WTC11 (cell line): Measurements from ENCODE around the gene TAF1B. TPM values are rescaled to one million over a fixed set of nuclear protein-coding genes. Genes with fewer than 3 reads are reported as not detected.
A peak's percentile ranks its signal among the peaks of the same experiment; 100 is the strongest.
"Not testable (repeated sequence)": the region's sequence is repeated elsewhere in the genome, so short reads cannot be mapped to it uniquely, and the experiment has no call there.

ENCODE experiments used
- ATAC-seq: fragments of 200-7000 bp; cut with Tn5 transposase; 2 replicates; pipeline ENCODE4 v1.10.0; 2021; ENCODE audit warnings: mild to moderate bottlenecking, moderate library complexity
- CTCF ChIA-PET: fragments of 300-600 bp; sonication (Branson Sonifier 250); formaldehyde crosslinking; loops from one replicate; lab custom pipeline; 2021; ENCODE audit warnings: antibody characterized with exemption; lab: Charles Lee
- POLR2A ChIA-PET: fragments of 350-600 bp; sonication (Branson Sonifier 250); formaldehyde crosslinking; loops from one replicate; lab custom pipeline; 2021; ENCODE audit warnings: antibody characterized with exemption; lab: Charles Lee
- DNase-seq: peaks from one replicate; pipeline ENCODE4 v3.0.0; 2021; ENCODE audit warnings: low spot score
- H3K27ac Mint-ChIP-seq: 2 replicates; pipeline ENCODE4 v1.8.0; 2021; ENCODE audit warnings: mixed read lengths
- H3K27me3 Mint-ChIP-seq: 2 replicates; pipeline ENCODE4 v1.8.0; 2021; ENCODE audit warnings: low read depth, mild to moderate bottlenecking, moderate library complexity, mixed read lengths
- H3K36me3 Mint-ChIP-seq: 2 replicates; pipeline ENCODE4 v1.8.0; 2021; ENCODE audit warnings: mixed read lengths
- H3K4me1 Mint-ChIP-seq: 2 replicates; pipeline ENCODE4 v1.8.0; 2022; ENCODE audit warnings: mixed read lengths
- H3K4me3 Mint-ChIP-seq: 2 replicates; pipeline ENCODE4 v1.8.0; 2021; ENCODE audit warnings: mild to moderate bottlenecking, moderate library complexity, mixed read lengths
- H3K9me3 Mint-ChIP-seq: 2 replicates; pipeline ENCODE4 v1.8.0; 2021; ENCODE audit warnings: mixed read lengths
- AFF4 ChIP-seq: sonication (generic); formaldehyde crosslinking; IDR thresholded peaks from 2 replicates; pipeline ENCODE4 v1.8.1; 2023; ENCODE audit warnings: mild to moderate bottlenecking, missing genetic modification reagents, borderline replicate concordance
- CREB1 ChIP-seq: sonication (generic); formaldehyde crosslinking; IDR thresholded peaks from 2 replicates; pipeline ENCODE4 v1.8.0; 2023; ENCODE audit warnings: mild to moderate bottlenecking, missing genetic modification reagents
- CREM ChIP-seq: sonication (generic); formaldehyde crosslinking; IDR thresholded peaks from 2 replicates; pipeline ENCODE4 v1.8.1; 2022; ENCODE audit warnings: mild to moderate bottlenecking, missing genetic modification reagents, moderate library complexity
- GABPB1 ChIP-seq: sonication (generic); formaldehyde crosslinking; IDR thresholded peaks from 2 replicates; pipeline ENCODE4 v1.8.1; 2023; ENCODE audit warnings: mild to moderate bottlenecking, missing genetic modification reagents
- GRHL2 ChIP-seq: fragments of 250-450 bp; sonication (Bioruptor Pico); IDR thresholded peaks from 2 replicates; pipeline ENCODE4 v1.8.0; 2022; ENCODE audit warnings: mild to moderate bottlenecking, moderate library complexity; ENCODE audit not compliant: insufficient replicate concordance, severe bottlenecking
- MLX ChIP-seq: sonication (generic); formaldehyde crosslinking; IDR thresholded peaks from 2 replicates; pipeline ENCODE4 v1.8.1; 2023; ENCODE audit warnings: mild to moderate bottlenecking, missing genetic modification reagents, moderate library complexity
- NFATC4 ChIP-seq: fragments of 250-450 bp; sonication (Bioruptor Pico); IDR thresholded peaks from 2 replicates; pipeline ENCODE4 v1.9.0; 2021; ENCODE audit warnings: mild to moderate bottlenecking
- NR2C2 ChIP-seq: sonication (generic); formaldehyde crosslinking; IDR thresholded peaks from 2 replicates; pipeline ENCODE4 v1.8.0; 2022; ENCODE audit warnings: mild to moderate bottlenecking, missing genetic modification reagents
- ZNF121 ChIP-seq: sonication (generic); formaldehyde crosslinking; IDR thresholded peaks from 2 replicates; pipeline ENCODE4 v1.8.0; 2023; ENCODE audit warnings: missing genetic modification reagents
- ZNF232 ChIP-seq: sonication (generic); formaldehyde crosslinking; IDR thresholded peaks from 2 replicates; pipeline ENCODE4 v1.8.0; 2022; ENCODE audit warnings: mild to moderate bottlenecking, missing genetic modification reagents
- ZNF416 ChIP-seq: fragments of 250-450 bp; sonication (Bioruptor Pico); IDR thresholded peaks from 2 replicates; pipeline ENCODE4 v1.9.0; 2021; ENCODE audit warnings: mild to moderate bottlenecking, inconsistent platforms
- total RNA-seq: library from RNA; stranded (reverse); gene quantifications from 3 replicates; pipeline ENCODE4 v1.2.3, GENCODE V29; 2021
- TF ChIP-seq, protein P1 (sequence below): sonication (generic); formaldehyde crosslinking; IDR thresholded peaks from 2 replicates; pipeline ENCODE4 v1.8.0; 2022; ENCODE audit warnings: mild to moderate bottlenecking, missing genetic modification reagents
- TF ChIP-seq, protein P2 (sequence below): sonication (generic); formaldehyde crosslinking; IDR thresholded peaks from 2 replicates; pipeline ENCODE4 v1.8.1; 2023; ENCODE audit warnings: mild to moderate bottlenecking, missing genetic modification reagents, moderate library complexity

TAF1B gene
- total RNA-seq, 1 experiment from 2014 or later, result 28.8 TPM

DNA sequence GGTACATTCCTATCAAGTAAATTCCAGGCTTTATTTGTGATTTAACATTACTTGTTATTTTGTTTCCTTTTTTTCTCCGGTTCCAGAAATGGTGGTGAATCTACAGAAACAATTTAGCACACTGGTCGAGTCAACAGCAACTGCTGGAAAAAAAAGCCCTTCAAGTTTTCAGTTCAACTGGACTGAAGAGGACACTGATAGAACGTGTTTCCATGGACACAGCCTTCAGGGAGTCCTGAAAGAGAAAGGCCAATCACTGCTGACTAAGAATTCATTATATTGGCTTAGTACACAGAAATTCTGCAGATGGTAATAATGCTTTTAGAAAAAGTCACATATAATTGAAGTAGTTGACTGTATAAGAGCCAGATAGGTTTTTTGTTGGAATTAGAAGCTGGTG, 76.2 kb downstream of the TAF1B start (continued):
- TF ChIP-seq, protein P1, sequence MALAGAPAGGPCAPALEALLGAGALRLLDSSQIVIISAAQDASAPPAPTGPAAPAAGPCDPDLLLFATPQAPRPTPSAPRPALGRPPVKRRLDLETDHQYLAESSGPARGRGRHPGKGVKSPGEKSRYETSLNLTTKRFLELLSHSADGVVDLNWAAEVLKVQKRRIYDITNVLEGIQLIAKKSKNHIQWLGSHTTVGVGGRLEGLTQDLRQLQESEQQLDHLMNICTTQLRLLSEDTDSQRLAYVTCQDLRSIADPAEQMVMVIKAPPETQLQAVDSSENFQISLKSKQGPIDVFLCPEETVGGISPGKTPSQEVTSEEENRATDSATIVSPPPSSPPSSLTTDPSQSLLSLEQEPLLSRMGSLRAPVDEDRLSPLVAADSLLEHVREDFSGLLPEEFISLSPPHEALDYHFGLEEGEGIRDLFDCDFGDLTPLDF (CRISPR knock-in tag), result no peak
- TF ChIP-seq, protein P2, sequence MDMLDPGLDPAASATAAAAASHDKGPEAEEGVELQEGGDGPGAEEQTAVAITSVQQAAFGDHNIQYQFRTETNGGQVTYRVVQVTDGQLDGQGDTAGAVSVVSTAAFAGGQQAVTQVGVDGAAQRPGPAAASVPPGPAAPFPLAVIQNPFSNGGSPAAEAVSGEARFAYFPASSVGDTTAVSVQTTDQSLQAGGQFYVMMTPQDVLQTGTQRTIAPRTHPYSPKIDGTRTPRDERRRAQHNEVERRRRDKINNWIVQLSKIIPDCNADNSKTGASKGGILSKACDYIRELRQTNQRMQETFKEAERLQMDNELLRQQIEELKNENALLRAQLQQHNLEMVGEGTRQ (CRISPR knock-in tag), result no peak
- TF ChIP-seq CREM (CRISPR knock-in tag) (no peak), GRHL2 (CRISPR knock-in tag) (no peak)
- TF ChIP-seq, all 79 proteins: peak for 0

GRCh38 chr2:9927020-9927419, 83.7 kb downstream of the TAF1B start:
- CTCF ChIA-PET, H3K27me3 Mint-ChIP-seq, H3K4me1 Mint-ChIP-seq, H3K27ac Mint-ChIP-seq, H3K9me3 Mint-ChIP-seq, H3K4me3 Mint-ChIP-seq, ATAC-seq, DNase-seq, POLR2A ChIA-PET: not testable (repeated sequence)
- H3K36me3 Mint-ChIP-seq, result peaks cover 48% of the 10 kb centered on the region

DNA sequence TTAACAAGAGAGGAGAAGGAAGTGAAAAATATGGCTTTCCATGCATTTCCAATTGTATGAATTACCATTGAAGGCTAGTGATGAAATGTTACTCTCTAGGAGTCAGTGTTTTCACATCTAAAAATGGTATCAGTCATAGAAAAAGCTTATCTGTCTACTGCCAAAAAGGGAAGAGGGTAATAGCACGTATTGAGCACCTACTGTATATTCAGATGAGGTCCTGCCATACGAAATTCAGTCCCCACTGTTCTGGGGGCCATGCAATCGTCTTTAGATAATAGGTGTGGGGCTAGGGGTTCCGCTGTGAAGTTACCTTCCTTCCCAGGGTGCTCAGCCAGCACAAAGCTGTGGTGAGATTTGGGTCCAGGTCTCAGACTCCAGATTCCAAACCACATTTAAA, 94.0 kb downstream of the TAF1B start:
- no peak for ATAC-seq

More for the DNA sequence above, 94.0 kb downstream of the TAF1B start:
- DNase-seq, result no peak
- no peak for TF ChIP-seq NR2C2 (CRISPR knock-in tag)
- TF ChIP-seq ZNF232, result no peak
- TF ChIP-seq ZNF416, result no peak
- no peak for TF ChIP-seq GABPB1 (CRISPR knock-in tag)
- TF ChIP-seq ZNF121 (CRISPR knock-in tag), result no peak
- TF ChIP-seq CREM (CRISPR knock-in tag), result no peak
- TF ChIP-seq MLX (CRISPR knock-in tag), result no peak
- no peak for TF ChIP-seq AFF4 (CRISPR knock-in tag)
- TF ChIP-seq, protein P2 (CRISPR knock-in tag), result no peak
- TF ChIP-seq NFATC4 (CRISPR knock-in tag), result no peak
- no peak for TF ChIP-seq GRHL2 (CRISPR knock-in tag)
- no peak for TF ChIP-seq CREB1 (CRISPR knock-in tag)
- ChIA-PET POLR2A (no interaction called here), CTCF (interaction anchor here (0.7 kb wide), 1 partner anchor 167 kb away, joined by 3 read pairs; no protein-coding TSS in a partner anchor)
- H3K4me3 Mint-ChIP-seq, result no peak overlapping the region
- H3K4me1 Mint-ChIP-seq, result peaks cover 26% of the 10 kb centered on the region
- peak overlapping the region; percentile 86; the same call in 1 of the 2 replicates for H3K27ac Mint-ChIP-seq
- H3K36me3 Mint-ChIP-seq, result peaks cover 30% of the 10 kb centered on the region
- peaks cover 8% of the 10 kb centered on the region; the same call in 1 of the 2 replicates for H3K9me3 Mint-ChIP-seq
- no peaks in the 10 kb centered on the region for H3K27me3 Mint-ChIP-seq
